HG02840 (cell line): ENCODE results near the gene LRRFIP1.
"Not testable (repeated sequence)": the region's sequence is repeated elsewhere in the genome, so short reads cannot be mapped to it uniquely, and the experiment has no call there.

Source experiments
- ATAC-seq: cut with Tn5 transposase; IDR thresholded peaks from one replicate; pipeline ENCODE4 v1.9.1; 2021; ENCODE audit warnings: mild to moderate bottlenecking, moderate library complexity, moderate number of reproducible peaks; ENCODE audit not compliant: unreplicated experiment, low FRiP score

Gene LRRFIP1

GRCh38 chr2:237596520-237597195 is 30.7 kb upstream of the LRRFIP1 start:
- no peak for ATAC-seq

GRCh38 chr2:237597196-237598145 is 29.9 kb upstream of the LRRFIP1 start:
- no peak for ATAC-seq

- ATAC-seq: no peak
These were observed 28.7 kb upstream of the LRRFIP1 start for GRCh38 chr2:237598468-237599208.

GRCh38 chr2:237599465-237600110 is 27.8 kb upstream of the LRRFIP1 start:
- no peak for ATAC-seq

GRCh38 chr2:237600205-237600846 is 27.1 kb upstream of the LRRFIP1 start:
- ATAC-seq: no peak

- ATAC-seq: no peak
These were observed 25.8 kb upstream of the LRRFIP1 start for GRCh38 chr2:237601453-237602116.

- no peak for ATAC-seq
These were observed 25.0 kb upstream of the LRRFIP1 start for GRCh38 chr2:237602409-237602808.

- no peak for ATAC-seq
These were observed 24.2 kb upstream of the LRRFIP1 start for GRCh38 chr2:237603049-237603717.

- no peak for ATAC-seq
These were observed 23.5 kb upstream of the LRRFIP1 start for GRCh38 chr2:237603718-237604362.

GRCh38 chr2:237604391-237604790 is 23.0 kb upstream of the LRRFIP1 start:
- ATAC-seq: no peak

GRCh38 chr2:237604960-237605359 is 22.4 kb upstream of the LRRFIP1 start:
- no peak for ATAC-seq

GRCh38 chr2:237606522-237606921 is 20.9 kb upstream of the LRRFIP1 start:
- ATAC-seq: not testable (repeated sequence)

- ATAC-seq: no peak
These were observed 14.6 kb upstream of the LRRFIP1 start for GRCh38 chr2:237612527-237613357.

GRCh38 chr2:237613679-237614078 is 13.7 kb upstream of the LRRFIP1 start:
- ATAC-seq: no peak

- ATAC-seq: no peak
These were observed 13.2 kb upstream of the LRRFIP1 start for GRCh38 chr2:237614151-237614720.

GRCh38 chr2:237615631-237616249 is 11.6 kb upstream of the LRRFIP1 start:
- no peak for ATAC-seq

- no peak for ATAC-seq
These were observed 11.0 kb upstream of the LRRFIP1 start for GRCh38 chr2:237616373-237616733.
